HG02885 (cell line): ENCODE results near the gene COL23A1.

Source experiments
- ATAC-seq: cut with Tn5 transposase; IDR thresholded peaks from one replicate; pipeline ENCODE4 v1.9.1; 2021; ENCODE audit warnings: mild to moderate bottlenecking; ENCODE audit not compliant: unreplicated experiment, poor library complexity

The COL23A1 gene

DNA sequence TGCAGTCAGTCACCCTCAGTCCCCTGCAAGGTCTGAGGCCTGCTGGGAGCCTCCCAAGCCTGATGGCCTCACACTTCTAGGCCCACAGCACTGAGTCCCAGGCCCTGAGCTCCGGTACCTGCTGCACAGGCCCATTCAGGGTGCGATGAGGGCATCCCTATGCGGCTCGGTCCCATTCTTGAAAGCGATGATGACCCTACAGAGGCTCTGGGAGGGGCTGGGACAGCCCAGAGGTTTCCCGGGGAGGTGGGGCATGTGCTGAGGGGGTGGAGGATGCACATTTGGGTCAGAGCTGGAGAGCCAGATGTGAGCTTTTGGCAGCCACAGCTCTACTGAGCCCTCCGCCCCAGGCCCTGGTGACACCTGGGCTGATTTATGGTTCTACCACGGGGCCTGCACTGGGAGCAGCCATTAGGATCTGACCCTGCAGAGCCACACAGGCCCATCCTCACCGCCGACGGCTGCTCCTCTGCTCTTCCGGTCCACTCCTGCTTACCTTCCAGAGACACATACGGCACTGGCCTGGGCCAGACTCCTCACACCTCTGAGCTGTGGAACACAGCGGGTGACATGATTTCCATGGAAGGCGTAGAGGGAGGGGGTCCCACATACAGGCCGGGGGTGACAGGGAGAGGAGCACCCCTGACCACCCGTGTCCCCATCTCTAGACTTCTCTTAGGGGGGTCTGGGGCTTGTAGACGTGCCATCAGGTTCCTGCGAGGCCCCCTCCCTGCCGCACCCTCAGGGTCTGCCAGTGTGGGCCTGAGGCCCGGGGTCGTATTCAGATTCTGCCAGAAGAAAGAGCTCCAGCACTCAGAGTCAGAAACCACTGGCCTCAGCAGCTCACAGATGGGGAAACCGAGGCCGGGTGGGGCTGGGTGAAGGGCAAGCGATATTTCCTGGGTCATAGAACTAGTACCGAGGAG, 53.4 kb downstream of the COL23A1 start:
- ATAC-seq, result no peak

DNA sequence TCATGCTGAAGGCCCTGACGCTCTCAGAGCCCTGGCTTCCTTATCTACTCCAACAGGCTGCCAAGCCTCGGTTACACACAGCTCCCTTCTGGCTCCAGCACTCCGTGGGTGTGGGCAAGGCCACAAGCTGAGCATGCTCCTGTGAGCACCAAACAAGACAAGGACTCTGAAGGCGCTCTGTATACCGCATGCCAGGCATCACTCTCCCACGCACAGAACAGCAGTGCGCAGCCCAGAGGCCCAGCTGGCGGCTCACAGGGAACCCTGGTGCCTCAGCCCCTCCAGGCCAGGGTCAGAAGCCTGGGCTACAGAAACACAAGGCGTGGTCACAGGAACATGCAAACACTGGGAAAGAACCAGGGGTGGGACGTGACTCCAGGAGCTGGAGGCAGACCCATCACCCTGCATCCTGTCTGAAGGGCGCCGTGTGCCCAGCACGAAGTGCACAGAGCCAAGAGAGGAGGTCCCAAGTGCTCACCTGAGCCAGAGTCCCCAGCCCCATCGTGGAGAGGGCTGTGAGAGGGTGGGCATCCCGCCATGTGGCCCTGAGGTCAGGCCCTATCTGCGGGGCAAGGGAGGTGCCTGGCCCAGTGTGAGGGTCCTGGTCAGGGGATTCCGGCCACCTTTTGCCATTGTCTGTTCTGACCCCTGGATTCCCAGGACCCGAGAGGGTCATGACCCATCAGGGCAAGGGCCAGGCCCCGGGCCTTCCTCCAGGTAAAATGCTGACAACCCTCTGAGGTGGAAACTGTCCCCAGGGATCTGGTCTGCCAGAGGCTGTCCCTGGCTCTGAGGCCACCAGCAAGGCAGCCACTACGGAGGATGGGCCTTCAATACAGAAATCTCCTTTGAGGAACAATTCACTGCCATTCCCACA, 54.7 kb downstream of the COL23A1 start:
- ATAC-seq, result no peak

DNA sequence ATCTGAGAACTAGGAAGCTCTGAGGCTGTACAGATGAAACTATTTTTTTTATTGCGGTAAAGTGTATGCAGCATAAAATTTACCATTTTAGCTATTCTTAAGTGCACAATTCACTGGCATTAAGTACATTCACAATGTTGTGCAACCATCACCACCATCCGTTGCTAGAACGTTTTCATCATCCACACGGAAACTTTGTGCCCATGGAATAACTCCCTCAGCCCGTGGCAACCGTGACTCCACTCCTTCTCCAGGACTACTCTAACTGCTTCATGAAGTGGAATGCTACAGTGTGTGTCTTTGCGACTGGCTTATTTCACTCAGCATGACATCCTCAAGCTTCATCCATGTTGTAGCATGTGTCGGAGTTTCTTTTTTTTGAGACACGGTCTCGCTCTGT, 57.1 kb downstream of the COL23A1 start:
- no peak for ATAC-seq

DNA sequence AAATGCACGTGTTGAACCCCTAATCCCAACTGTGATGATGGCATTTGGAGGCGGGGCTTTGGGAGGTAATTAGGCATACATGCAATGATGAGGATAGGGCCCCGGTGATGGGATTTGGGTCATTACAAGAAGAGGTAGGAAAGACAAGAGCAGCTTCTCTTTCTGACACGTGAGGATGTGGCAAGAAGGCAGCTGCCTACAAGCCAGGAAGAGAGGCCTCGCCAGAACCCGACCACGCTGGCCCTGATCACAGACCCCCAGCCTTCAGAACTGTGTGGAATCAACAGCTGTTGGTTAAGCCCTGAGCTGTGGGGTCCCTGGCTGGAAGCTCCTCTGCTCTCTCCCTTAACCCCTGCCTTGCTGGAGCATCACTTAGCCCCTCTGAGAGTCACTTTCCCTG, 57.5 kb downstream of the COL23A1 start:
- no peak for ATAC-seq

DNA sequence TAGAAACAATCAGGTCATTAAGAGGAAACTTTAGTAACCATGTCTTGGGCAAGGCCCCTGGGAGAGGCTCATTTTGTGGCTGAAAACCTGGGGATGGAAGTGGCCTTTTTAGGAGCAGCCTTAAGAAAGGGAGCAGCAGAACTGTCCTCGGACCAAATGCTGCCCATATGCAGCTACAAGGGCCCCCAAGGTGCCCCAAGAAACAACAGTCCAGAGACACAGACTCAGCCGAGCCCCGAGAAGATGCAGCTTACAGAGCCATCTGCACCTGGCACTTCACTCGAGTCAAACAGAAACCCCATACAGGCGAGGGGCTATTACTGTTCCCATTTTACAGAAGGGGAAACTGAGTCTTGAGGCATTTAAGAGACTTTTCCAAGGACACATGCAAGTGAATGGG, 58.0 kb downstream of the COL23A1 start:
- no peak for ATAC-seq

DNA sequence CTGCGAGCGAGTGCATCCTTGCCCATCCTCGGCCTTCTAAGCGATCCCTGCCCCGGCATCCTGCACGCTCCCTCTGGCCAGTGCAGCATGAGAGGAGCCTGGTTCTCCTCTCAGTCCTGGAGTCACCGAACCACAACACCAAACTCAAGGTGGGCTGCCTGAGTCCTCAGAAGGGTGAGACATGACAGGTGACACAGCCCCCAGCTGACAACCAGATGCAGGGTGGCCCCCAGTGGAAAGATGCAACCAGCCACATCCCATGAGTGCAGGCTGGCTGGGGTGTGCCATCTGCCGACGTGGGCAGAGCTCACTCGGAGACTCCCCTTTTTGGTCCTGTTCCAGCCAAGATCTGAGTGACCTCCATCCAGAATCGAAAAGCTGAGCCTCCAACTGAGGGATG, 58.4 kb downstream of the COL23A1 start:
- ATAC-seq, result no peak

DNA sequence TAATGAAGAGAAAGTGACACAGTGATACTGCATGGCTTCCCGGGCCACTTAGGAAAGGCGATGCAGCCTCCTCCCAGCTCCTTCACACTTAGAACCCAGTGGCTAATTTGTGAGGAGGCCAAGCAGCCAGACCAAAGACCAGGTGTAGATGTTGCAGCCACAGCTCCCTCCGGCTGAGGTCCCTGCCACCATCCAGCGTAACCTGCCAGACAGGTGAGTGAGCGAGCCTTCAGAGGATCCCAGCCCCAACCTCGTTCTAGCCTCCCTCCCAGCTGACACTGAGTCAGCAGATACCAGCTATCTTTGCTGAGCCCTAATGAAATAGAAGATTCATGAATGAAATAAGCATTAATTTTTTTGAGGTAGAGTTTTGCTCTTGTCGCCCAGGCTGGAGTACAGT, 59.7 kb downstream of the COL23A1 start:
- ATAC-seq, result no peak

DNA sequence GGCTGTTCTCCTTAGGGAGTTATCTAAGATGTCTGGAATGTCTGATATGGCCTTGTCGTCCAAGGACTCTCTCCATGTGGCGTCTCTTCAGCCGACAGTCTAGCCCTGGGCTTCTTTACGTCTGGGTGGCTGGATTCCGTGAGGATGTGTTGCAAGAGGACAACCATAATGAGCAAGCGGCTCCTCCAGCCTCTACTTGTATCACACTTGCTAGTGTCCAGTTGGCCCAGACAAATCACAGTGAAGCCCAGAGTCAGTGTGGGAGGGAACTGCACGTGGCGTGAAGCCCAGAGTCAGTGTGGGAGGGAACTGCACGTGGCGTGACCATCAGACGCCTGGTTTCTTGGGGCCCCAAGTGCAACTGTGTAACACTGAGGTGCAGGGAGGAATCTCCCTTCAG, 61.1 kb downstream of the COL23A1 start:
- no peak for ATAC-seq

DNA sequence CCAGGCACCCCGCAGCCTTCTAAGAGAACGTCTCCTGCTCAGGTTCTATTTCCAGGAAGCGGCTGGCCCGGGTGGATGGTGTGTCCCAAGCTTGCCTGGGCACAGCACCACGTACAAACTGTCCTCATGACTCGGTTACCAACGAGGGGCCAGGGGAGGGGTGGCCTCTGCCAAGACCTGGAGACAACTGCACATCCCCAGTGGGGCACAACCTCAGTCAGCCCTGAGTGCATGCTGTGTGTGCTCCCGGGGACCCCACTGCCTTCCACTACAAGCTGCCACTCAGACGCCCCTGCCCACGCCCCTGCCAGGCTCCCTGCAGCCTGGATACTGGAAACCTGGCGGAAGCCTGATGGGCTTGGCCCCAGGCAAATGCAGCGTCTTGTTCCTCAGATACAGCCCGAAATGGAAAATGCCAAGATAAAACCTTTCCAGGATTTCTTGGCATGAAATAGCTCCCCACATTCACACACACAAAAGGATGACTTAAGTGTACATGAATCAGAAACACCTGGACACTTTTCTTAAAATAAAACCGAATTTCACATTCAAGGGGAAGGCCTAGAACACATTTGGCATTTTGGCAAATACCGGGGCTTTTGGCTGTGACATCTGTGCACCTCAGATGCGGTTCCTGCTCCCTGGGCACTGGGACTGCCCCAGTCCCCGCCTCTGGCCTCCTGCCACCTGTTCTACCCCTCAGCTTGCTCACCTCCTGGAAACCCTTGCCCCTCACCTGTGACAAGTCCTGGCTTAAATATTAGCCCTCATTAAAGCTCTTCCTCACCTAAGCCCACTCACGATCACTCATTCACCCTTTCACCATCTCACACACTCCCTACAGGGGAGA, 62.5 kb downstream of the COL23A1 start:
- ATAC-seq, result no peak

DNA sequence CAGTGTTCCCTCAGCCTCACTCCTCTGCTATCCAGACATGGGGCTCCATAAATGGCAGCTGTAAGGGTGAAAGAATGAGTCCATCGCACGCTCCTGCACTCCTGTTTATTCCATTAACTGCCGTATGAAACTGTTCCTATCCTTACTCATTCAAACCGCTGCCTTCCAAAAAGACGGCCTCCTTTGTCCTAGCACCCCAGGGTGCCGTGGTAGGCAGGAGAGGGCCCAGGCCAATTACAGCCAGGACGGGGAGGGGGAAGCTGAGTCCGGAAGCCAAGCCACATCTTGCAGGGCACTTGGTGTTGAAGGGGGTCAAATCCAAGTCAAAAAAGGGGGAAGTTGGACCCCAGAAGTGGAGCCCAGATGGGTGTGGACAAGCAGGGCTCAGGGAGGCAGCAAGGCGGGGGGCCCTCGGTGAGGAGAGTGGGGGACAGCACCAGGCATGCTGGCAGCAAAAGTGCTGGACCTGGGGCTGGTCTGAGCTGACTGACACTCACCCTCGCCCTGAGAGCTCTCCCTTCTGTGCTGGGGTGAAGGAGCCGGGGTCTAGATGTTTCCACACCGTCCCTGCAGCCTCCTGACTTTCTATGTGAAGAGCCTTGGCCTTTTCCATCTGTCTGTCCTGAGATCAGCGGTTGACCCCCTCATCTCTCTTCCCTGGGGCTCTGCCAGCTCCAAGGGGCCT, 63.3 kb downstream of the COL23A1 start:
- no peak for ATAC-seq

DNA sequence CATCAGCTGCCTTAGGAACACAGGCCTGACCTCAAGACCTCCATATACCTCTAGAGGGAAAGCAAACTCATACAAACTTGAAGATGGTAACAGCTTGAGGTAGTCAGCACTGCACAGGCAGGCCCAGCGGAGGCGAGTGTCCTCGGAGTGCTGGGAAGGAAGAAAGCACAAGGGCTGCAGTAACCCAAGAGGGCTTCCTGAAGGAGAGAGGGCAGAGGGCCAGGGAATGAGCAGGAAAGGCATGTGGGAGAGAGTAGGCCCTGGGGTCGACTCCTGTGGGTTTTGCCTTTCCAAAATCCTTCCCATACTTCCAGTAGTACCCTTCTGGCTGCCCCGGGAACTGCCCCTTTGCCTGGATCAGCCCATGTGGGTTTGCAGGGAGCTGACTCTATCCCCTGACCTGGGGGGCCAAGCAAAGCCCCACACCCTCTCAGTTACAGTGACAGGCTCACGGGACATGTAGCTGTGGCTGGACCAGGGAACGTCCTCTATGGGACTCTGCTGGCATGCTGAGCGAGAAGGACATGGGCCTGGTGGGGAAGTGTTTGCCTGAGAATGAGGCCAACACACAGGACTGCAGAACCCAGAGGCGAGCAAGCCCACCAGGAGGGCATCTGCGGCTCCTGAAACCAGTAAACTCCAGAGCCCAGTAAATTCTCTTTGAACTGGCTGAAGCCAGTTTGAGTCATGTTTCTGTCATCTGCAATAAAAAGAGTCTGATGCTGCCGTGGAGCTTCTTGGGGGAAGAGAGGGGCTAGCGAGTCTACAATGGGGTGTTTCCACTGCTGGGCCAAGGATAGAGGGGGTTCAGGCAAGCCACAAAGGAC, 64.1 kb downstream of the COL23A1 start:
- no peak for ATAC-seq

DNA sequence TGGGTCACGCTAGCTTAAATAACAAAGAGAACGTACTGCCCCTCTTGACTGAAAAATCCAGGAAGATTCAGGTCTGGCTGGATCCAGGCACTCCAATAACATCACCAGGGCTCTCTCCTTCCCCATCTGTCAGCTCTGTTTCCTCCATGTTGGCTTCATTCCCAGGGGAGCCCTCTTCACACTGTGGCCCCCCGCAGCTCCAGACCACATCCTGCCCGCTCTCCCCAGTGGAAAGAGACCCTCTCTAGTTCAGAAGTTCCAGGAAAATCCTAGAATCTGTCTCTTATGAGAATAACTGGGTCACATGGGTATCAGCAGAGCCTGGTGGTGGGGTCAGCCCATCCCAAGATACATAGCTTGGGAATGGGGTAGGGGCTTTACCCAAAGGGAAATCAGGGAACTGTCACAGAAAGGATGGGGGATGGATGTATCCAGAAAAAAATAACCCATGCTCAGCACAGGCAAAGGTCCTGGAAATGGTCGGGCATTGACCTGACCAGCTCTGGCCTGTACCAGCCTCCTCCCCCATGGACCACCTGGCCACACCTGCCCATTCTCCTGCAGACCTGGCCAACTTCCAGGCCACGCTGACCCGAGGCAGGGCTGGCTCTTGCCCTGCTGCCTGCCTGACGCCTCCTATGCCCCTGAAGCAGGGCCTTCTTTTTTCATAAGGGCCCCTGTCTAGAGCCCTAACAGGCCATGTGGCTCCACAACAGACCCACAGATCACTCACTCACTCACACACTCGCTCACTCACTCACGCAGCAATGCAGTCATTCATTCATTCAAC, 65.9 kb downstream of the COL23A1 start:
- no peak for ATAC-seq

DNA sequence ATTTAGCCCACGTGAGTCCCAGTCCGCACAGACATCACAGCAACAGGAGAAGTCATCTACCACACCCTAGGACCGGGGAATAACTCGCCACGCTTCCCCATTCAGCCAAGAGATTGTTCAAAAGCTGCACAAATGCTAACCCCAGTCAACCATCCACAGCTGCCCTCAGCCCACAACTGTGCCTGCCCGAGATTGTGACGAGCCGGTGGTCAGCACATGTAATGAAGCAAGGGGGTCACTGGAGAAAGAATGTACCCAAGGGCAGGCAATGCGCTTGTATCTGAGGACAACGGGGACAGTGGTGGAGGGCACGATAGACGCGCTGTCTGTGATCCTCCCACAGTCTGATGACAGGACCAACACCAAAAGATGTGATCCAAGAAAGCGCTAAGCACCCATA, 67.8 kb downstream of the COL23A1 start:
- no peak for ATAC-seq

DNA sequence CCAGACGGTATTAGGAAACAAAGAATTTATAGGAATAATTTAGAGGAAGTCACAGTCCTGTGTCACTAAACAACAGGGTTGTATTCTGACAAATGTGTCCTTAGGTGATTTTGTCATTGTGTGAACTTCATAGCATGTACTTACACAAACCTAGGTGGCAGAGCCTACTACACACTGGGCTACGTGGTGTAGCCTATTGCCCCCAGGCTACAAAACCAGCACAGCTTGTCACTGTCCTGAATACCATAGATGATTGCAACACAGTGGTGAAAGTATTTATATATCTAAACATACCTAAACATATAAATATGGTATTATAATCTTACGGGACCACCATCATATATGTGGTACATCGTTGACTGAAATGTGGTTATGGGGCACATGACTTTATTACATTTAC, 69.3 kb downstream of the COL23A1 start:
- no peak for ATAC-seq

DNA sequence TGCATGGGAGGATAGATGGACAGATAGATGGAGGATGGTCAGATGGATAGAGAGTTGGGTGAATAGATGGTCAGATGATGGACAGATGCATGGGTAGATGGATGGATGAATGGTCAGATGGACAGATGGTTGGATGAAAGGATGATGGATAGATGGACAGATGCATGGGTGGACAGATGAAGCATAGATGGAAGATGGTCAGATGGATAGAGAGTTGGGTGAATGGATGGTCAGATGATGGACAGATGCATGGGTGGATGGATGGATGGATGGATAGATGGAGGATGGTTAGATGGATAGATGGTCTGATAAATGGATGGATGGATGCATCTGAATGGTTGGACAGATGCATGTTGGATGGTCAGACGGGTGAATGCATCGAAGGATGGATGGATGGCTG, 70.4 kb downstream of the COL23A1 start:
- no peak for ATAC-seq

DNA sequence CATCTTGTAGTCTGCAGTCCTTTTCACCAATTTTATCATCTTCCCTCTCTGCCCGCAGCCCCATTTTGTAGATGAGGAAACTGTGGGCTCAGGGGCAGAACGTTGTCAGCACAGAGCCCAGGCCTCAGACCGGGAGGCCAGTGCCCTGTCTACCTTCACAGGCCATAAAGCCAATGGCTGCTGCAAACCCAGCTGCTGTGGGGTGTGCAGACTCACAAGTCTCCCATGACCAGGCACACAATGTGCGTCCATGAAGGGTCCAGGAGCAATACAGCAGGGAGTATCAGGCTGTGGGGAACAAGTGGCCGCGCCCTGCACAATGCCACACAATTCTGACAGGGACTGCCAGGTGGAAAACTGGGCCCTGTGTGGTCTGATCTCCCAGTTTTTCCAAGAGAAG, 71.0 kb downstream of the COL23A1 start:
- no peak for ATAC-seq

DNA sequence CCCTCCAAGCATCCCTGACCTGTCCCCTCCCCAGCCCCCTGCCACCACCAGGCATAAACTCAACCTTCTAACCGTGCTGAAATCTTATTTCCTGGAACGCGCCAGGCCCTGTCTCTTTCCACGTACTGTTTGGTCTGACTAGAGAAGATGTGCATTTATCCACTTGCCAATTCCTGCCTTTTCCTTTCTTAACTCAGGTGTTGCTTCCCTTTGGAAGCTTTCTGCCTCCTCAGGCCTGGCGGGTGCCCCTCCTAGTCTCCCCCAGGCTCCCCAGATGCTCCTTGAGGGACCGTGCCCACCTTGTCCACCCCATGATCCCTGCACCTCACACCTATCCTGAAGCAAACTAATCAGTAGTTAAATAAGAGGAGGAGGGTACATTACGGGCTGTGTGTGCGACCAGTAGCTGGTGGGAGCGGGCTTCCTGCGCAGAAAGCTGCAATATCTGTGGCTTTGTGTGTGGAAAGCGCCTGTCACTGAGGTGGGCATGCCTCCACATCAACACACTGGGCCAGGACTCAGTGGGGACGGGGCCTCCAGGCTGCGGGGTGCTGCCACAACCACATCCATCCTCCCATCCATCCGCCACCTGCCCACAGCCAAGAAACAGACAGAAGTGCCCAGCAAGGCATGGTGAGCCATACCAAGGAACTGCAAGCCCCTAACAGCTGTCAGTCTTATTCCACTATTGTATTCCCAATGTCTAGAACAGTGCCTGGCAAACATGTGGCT, 73.5 kb downstream of the COL23A1 start:
- ATAC-seq, result no peak
